HepG2 (cell line): ENCODE data around the gene GORASP2. TPM values are rescaled to one million over a fixed set of nuclear protein-coding genes. Genes with fewer than 3 reads are reported as not detected.

Experiments used
- ATF7 ChIP-seq, 2 experiments: fragments of 450-650 bp in 1 of 2; sonication (generic) in 1 of 2; formaldehyde crosslinking in 1 of 2; IDR thresholded peaks; 2 replicates each; pipeline versions ENCODE4 v1.4.0 to v1.6.1; 2016 to 2020; ENCODE audit warnings: antibody characterized with exemption in 1 of 2, mild to moderate bottlenecking in 1 of 2, missing genetic modification reagents in 1 of 2
- BORCS8-MEF2B ChIP-seq: sonication (generic); formaldehyde crosslinking; IDR thresholded peaks from 2 replicates; pipeline ENCODE4 v1.8.0; 2022; ENCODE audit warnings: mild to moderate bottlenecking, missing genetic modification reagents
- CBX5 ChIP-seq: sonication (generic); formaldehyde crosslinking; IDR thresholded peaks from 2 replicates; pipeline ENCODE4 v1.4.0; 2020; ENCODE audit warnings: missing genetic modification reagents, borderline replicate concordance
- ETV6 ChIP-seq: sonication (generic); formaldehyde crosslinking; conservative IDR thresholded peaks from 2 replicates; pipeline ENCODE4 v1.4.0; 2020; ENCODE audit warnings: missing genetic modification reagents
- ISX ChIP-seq: sonication (generic); formaldehyde crosslinking; conservative IDR thresholded peaks from 2 replicates; pipeline ENCODE4 v1.5.0; 2020; ENCODE audit warnings: missing genetic modification reagents
- KLF13 ChIP-seq: sonication (generic); formaldehyde crosslinking; IDR thresholded peaks from 2 replicates; pipeline ENCODE4 v1.4.0; 2020; ENCODE audit warnings: mild to moderate bottlenecking, missing genetic modification reagents
- MEF2D ChIP-seq: sonication (generic); formaldehyde crosslinking; IDR thresholded peaks from 2 replicates; pipeline ENCODE4 v1.5.1; 2020; ENCODE audit warnings: mild to moderate bottlenecking, missing genetic modification reagents
- NBN ChIP-seq: fragments of 450-650 bp; conservative IDR thresholded peaks from 2 replicates; pipeline ENCODE4 v1.6.1; 2017
- NR3C1 ChIP-seq: sonication (generic); formaldehyde crosslinking; IDR thresholded peaks from 2 replicates; pipeline ENCODE4 v1.4.0; 2020; ENCODE audit warnings: missing genetic modification reagents
- REL ChIP-seq: sonication (generic); formaldehyde crosslinking; conservative IDR thresholded peaks from 2 replicates; pipeline ENCODE4 v1.8.0; 2022; ENCODE audit warnings: mild to moderate bottlenecking, missing genetic modification reagents, moderate library complexity
- TCF7 ChIP-seq: sonication (generic); IDR thresholded peaks from 2 replicates; pipeline ENCODE4 v1.6.1; 2016; ENCODE audit warnings: antibody characterized with exemption, low read depth
- TGIF2 ChIP-seq: IDR thresholded peaks from 2 replicates; pipeline ENCODE4 v1.6.1; 2016; ENCODE audit warnings: control low read depth, missing compliant biosample characterization
- ZFAT ChIP-seq: sonication (generic); formaldehyde crosslinking; conservative IDR thresholded peaks from 2 replicates; pipeline ENCODE4 v1.8.1; 2023; ENCODE audit warnings: missing genetic modification reagents, inconsistent platforms
- ZNF878 ChIP-seq: sonication (generic); formaldehyde crosslinking; IDR thresholded peaks from 2 replicates; pipeline ENCODE4 v1.8.1; 2023; ENCODE audit warnings: mild to moderate bottlenecking, missing genetic modification reagents, moderate library complexity
- polyA plus RNA-seq, 8 experiments: library from polyadenylated mRNA; depleted of rRNA in 3 of 8; stranded (reverse) in 7 of 8; unstranded in 1 of 8; fragments of >200 nt; fragmentation: Illumina TruSeq in 4 of 8; extraction: Trizol in 4 of 8; gene quantifications; 2 replicates each; pipeline versions ENCODE4 v1.2.1 to v1.2.3, GENCODE V29; 2011 to 2016; ENCODE audit warnings: low read depth in 4 of 8, missing spikeins in 1 of 8, mixed read lengths in 1 of 8; ENCODE audit not compliant: insufficient read depth in 1 of 8
- total RNA-seq, 5 experiments: library from RNA; depleted of rRNA; stranded (reverse); fragments of >200 nt; fragmentation: Illumina TruSeq; extraction: Trizol; gene quantifications; 2 replicates each; pipeline ENCODE4 v1.2.3, GENCODE V29; 2016; ENCODE audit warnings: low read depth in 1 of 5
- TF ChIP-seq, protein P1 (sequence below): sonication (generic); formaldehyde crosslinking; IDR thresholded peaks from 2 replicates; pipeline ENCODE4 v1.5.0; 2020; ENCODE audit warnings: mild to moderate bottlenecking, missing genetic modification reagents
- TF ChIP-seq, protein P2 (sequence below): sonication (generic); formaldehyde crosslinking; IDR thresholded peaks from 2 replicates; pipeline ENCODE4 v1.5.1; 2020; ENCODE audit warnings: mild to moderate bottlenecking, missing genetic modification reagents, moderate library complexity
- TF ChIP-seq, protein P3 (sequence below): IDR thresholded peaks from 2 replicates; pipeline ENCODE4 v1.6.1; 2016; ENCODE audit warnings: low read depth
- TF ChIP-seq, protein P4 (sequence below): sonication (generic); formaldehyde crosslinking; IDR thresholded peaks from 2 replicates; pipeline ENCODE4 v1.4.0; 2020; ENCODE audit warnings: mild to moderate bottlenecking, missing genetic modification reagents
- TF ChIP-seq, protein P5 (sequence below): sonication (generic); formaldehyde crosslinking; IDR thresholded peaks from 2 replicates; pipeline ENCODE4 v1.4.0; 2020; ENCODE audit warnings: mild to moderate bottlenecking, missing genetic modification reagents

GORASP2 gene
- total and polyA plus RNA-seq, 2 of the 13 experiments (the other 11 are each of a cell fraction or from before 2014, with no cell fraction given) = 103 to 239 TPM

DNA sequence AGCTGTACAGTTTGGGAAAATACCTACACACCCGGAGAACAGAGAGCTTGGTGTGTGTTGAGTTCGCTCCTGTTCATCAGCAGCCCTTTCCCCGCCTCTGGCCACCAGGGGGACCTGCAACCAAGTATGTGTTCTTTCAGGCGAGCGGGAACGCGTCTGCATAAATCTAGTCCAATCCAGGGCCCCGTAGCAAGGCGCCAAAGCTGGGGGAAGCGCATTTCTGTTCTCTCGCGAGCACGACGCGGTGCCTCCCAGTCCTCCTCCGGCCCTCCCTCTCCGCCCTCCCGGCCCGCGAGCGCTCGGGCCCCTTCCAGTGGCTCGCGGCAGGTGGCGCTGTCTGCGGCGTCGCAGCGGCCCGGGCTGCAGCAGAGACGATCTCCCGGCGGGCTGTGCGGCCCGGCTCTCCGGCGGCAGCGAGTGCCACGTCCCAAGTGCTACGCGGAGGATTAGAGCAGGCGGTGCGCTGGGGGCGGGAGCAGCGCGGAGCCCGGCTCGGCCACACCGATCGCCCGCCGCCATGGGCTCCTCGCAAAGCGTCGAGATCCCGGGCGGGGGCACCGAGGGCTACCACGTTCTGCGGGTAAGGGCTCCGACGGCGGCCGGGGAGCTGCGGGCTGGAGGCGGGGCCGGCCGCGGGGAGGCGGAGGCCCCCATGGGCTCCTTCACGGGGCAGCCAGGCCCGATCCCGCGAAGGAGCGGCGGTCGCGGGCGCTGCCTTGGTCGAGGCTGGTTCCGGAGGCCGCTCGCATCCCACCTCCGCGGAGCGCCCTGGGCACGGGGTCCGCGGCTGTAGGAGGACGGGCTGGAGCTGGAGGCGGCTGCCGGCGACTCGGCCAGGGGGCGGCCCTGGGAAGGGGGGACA is at the start of gene GORASP2 (continued):
- TF ChIP-seq, protein P1, sequence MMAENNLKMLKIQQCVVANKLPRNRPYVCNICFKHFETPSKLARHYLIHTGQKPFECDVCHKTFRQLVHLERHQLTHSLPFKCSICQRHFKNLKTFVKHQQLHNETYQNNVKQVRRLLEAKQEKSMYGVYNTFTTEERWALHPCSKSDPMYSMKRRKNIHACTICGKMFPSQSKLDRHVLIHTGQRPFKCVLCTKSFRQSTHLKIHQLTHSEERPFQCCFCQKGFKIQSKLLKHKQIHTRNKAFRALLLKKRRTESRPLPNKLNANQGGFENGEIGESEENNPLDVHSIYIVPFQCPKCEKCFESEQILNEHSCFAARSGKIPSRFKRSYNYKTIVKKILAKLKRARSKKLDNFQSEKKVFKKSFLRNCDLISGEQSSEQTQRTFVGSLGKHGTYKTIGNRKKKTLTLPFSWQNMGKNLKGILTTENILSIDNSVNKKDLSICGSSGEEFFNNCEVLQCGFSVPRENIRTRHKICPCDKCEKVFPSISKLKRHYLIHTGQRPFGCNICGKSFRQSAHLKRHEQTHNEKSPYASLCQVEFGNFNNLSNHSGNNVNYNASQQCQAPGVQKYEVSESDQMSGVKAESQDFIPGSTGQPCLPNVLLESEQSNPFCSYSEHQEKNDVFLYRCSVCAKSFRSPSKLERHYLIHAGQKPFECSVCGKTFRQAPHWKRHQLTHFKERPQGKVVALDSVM (CRISPR knock-in tag) = peak; percentile 92
- TF ChIP-seq NR3C1 (CRISPR knock-in tag) (no peak), KLF13 (CRISPR knock-in tag) (no peak), ETV6 (peak; percentile 97), ZFAT (CRISPR knock-in tag) (0 out of 2 replicates have a peak, but pooled peaks have one; percentile 17), NBN (no peak), CBX5 (CRISPR knock-in tag) (peak; percentile 86), ATF7 (IDR thresholded peaks at IDR 0.05) (no peak), ATF7 (CRISPR knock-in tag; IDR thresholded peaks at IDR 0.05) (peak; percentile 14; the same call in 1 of the 2 replicates), REL (CRISPR knock-in tag) (peak; percentile 94), ISX (CRISPR knock-in tag) (peak; percentile 27; the same call in 1 of the 2 replicates), BORCS8-MEF2B (peak; percentile 99), TGIF2 (CRISPR knock-in tag) (peak; percentile 32), TCF7 (no peak), ZNF878 (CRISPR knock-in tag) (peak; percentile 97), MEF2D (CRISPR knock-in tag) (peak; percentile 91)
- TF ChIP-seq, protein P2, sequence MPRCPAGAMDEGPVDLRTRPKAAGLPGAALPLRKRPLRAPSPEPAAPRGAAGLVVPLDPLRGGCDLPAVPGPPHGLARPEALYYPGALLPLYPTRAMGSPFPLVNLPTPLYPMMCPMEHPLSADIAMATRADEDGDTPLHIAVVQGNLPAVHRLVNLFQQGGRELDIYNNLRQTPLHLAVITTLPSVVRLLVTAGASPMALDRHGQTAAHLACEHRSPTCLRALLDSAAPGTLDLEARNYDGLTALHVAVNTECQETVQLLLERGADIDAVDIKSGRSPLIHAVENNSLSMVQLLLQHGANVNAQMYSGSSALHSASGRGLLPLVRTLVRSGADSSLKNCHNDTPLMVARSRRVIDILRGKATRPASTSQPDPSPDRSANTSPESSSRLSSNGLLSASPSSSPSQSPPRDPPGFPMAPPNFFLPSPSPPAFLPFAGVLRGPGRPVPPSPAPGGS (CRISPR knock-in tag) = peak; percentile 99
- TF ChIP-seq, protein P3, sequence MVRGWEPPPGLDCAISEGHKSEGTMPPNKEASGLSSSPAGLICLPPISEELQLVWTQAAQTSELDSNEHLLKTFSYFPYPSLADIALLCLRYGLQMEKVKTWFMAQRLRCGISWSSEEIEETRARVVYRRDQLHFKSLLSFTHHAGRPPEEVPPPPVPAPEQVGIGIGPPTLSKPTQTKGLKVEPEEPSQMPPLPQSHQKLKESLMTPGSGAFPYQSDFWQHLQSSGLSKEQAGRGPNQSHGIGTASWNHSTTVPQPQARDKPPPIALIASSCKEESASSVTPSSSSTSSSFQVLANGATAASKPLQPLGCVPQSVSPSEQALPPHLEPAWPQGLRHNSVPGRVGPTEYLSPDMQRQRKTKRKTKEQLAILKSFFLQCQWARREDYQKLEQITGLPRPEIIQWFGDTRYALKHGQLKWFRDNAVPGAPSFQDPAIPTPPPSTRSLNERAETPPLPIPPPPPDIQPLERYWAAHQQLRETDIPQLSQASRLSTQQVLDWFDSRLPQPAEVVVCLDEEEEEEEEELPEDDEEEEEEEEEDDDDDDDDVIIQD (CRISPR knock-in tag) = peak; percentile 90
- TF ChIP-seq, protein P4, sequence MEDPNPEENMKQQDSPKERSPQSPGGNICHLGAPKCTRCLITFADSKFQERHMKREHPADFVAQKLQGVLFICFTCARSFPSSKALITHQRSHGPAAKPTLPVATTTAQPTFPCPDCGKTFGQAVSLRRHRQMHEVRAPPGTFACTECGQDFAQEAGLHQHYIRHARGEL (CRISPR knock-in tag) = peak; percentile 55; the same call in 1 of the 2 replicates
- TF ChIP-seq, protein P5, sequence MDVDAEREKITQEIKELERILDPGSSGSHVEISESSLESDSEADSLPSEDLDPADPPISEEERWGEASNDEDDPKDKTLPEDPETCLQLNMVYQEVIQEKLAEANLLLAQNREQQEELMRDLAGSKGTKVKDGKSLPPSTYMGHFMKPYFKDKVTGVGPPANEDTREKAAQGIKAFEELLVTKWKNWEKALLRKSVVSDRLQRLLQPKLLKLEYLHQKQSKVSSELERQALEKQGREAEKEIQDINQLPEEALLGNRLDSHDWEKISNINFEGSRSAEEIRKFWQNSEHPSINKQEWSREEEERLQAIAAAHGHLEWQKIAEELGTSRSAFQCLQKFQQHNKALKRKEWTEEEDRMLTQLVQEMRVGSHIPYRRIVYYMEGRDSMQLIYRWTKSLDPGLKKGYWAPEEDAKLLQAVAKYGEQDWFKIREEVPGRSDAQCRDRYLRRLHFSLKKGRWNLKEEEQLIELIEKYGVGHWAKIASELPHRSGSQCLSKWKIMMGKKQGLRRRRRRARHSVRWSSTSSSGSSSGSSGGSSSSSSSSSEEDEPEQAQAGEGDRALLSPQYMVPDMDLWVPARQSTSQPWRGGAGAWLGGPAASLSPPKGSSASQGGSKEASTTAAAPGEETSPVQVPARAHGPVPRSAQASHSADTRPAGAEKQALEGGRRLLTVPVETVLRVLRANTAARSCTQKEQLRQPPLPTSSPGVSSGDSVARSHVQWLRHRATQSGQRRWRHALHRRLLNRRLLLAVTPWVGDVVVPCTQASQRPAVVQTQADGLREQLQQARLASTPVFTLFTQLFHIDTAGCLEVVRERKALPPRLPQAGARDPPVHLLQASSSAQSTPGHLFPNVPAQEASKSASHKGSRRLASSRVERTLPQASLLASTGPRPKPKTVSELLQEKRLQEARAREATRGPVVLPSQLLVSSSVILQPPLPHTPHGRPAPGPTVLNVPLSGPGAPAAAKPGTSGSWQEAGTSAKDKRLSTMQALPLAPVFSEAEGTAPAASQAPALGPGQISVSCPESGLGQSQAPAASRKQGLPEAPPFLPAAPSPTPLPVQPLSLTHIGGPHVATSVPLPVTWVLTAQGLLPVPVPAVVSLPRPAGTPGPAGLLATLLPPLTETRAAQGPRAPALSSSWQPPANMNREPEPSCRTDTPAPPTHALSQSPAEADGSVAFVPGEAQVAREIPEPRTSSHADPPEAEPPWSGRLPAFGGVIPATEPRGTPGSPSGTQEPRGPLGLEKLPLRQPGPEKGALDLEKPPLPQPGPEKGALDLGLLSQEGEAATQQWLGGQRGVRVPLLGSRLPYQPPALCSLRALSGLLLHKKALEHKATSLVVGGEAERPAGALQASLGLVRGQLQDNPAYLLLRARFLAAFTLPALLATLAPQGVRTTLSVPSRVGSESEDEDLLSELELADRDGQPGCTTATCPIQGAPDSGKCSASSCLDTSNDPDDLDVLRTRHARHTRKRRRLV (CRISPR knock-in tag) = 0 out of 2 replicates have a peak, but pooled peaks have one; percentile 43
